Measurements from ENCODE around the gene ENPP6.
"Not testable (repeated sequence)": the region's sequence is repeated elsewhere in the genome, so short reads cannot be mapped to it uniquely, and the experiment has no call there.

ENPP6 gene

DNA sequence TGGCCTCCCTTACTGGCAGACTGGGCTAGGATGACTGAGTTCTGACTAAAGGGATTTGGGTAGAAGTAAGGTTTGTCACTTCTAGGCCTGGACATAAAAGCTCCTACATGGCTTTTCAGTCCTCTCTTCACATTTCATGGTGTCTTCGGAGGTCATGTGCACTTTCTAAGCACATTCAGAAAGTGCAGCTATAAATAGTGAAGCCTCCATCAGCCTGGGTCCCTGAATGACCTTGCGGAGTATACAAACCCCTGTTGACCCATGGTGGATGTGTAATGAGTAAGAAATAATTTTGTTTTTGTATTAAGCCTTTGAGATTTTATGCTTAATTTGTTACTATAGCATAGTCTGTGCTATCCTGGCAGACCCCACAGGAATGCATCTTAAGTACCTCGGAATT lies 158.6 kb downstream of the ENPP6 start:
- no peak for DNase-seq (ENCODE audit: low read depth in 2 of 2)

DNA sequence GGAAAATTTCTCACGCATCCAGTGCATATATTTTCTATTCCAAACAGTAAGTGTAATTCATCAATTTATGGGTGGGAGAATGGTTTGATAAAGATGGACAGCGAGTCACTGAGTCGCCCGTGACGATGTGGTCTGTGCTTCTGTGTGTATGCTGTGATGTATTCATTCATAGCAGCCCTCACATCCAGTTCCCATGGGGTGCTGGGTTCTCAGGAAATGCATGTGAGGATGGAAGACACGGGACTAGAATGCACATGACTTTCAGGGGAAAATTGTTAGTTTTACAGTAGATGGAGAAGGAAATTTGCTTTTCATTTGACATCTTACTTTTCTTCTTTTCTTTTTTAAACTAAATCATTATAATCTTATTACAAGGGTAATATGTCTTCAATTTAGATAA lies 159.6 kb downstream of the ENPP6 start:
- DNase-seq (ENCODE audit: low read depth in 2 of 2): no peak

- no peak for DNase-seq (ENCODE audit: low read depth in 2 of 2)
Measured at GRCh38 chr4:184056877-184057276, 160.8 kb downstream of the ENPP6 start.

GRCh38 chr4:184053434-184053833 lies 164.2 kb downstream of the ENPP6 start:
- no peak for DNase-seq (ENCODE audit: low read depth in 2 of 2)

DNA sequence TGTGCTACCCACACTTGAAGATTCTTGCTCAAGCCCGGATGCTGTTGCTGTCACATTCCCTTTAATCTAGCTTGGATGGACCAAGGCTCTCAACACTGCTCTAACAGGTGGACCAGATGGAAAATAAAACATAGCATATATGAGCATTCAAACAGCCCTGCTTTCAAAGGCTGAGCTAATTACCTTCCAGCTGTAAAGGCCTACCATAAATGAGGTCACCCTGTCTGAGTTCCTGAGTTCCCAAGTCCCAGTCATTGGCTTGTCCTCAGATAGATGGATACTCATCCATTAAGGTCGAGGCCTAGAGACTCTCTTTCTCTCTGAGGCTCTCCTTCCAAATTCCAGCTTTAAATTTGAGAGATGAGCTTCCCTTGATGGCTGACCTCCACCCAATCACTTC lies 165.1 kb downstream of the ENPP6 start:
- DNase-seq (ENCODE audit: low read depth in 2 of 2): no peak

- DNase-seq (ENCODE audit: low read depth in 2 of 2): not testable (repeated sequence)
Measured at GRCh38 chr4:184051262-184051661, 166.4 kb downstream of the ENPP6 start.

DNA sequence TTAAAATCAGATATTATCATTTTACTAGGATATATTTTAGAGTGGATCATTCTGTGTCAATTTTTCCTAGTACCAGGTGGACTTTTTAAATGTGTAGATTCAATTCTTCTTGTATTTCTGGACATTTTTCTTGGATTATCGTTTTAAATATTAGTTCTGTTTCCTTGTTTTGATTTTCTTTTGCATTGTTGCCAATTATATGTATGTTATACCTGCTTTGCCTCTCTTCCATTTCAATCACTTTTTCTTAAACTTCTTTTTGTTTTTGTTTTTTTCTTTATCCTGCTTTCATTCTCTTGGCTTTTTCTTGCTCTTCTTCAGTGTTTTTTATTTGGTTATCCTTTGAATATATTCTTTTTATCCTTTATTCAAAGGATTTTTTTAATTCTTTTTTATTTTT lies 171.5 kb downstream of the ENPP6 start:
- no peak for DNase-seq (ENCODE audit: low read depth in 2 of 2)

- no peak for DNase-seq (ENCODE audit: low read depth in 2 of 2)
Measured at GRCh38 chr4:184041156-184041555, 176.5 kb downstream of the ENPP6 start.

- DNase-seq (ENCODE audit: low read depth in 2 of 2): no peak
Measured at GRCh38 chr4:184039963-184040383, 177.7 kb downstream of the ENPP6 start.
